ENCODE results near the gene ANKFN1. TPM values are rescaled to one million over a fixed set of nuclear protein-coding genes. Genes with fewer than 3 reads are reported as not detected.

ANKFN1 gene
- total and polyA plus RNA-seq, 3 donors from 2014 or later, result 3.7 to 11.4 (median 5.1) TPM

DNA sequence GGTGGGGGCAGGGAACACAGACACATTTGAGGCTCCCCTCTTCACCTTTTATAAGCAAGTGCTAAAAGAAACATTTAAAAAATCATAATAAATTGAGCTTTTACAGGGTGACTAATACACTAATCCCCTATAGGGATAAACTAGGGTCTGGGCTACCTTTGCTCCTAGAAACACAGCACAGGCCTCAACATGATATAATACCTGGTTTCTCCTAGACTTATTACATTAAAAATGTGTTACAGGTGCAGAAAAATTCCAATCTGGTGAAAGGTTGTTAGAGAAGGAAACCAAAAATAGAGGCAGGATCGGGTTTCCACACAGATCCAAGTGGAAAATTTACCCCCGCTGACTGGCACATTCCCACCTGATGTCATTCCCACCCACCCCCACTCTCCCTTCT, 315.6 kb downstream of the ANKFN1 start:
- no peak overlapping the region for H3K27ac ChIP-seq
- H3K27me3 ChIP-seq, result no peaks in the 10 kb centered on the region
- no peaks in the 10 kb centered on the region for H3K9me3 ChIP-seq
- 85 to 88% methylated on average over 2 of the region's 2 CpGs for WGBS, 2 donors
- H3K4me1 ChIP-seq, result no peaks in the 10 kb centered on the region
- intact Hi-C loops (cut with DNase I; ENCODE audit: low total_unique reads), result no loop called here
- TF ChIP-seq, protein P1, sequence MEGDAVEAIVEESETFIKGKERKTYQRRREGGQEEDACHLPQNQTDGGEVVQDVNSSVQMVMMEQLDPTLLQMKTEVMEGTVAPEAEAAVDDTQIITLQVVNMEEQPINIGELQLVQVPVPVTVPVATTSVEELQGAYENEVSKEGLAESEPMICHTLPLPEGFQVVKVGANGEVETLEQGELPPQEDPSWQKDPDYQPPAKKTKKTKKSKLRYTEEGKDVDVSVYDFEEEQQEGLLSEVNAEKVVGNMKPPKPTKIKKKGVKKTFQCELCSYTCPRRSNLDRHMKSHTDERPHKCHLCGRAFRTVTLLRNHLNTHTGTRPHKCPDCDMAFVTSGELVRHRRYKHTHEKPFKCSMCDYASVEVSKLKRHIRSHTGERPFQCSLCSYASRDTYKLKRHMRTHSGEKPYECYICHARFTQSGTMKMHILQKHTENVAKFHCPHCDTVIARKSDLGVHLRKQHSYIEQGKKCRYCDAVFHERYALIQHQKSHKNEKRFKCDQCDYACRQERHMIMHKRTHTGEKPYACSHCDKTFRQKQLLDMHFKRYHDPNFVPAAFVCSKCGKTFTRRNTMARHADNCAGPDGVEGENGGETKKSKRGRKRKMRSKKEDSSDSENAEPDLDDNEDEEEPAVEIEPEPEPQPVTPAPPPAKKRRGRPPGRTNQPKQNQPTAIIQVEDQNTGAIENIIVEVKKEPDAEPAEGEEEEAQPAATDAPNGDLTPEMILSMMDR (IDR thresholded peaks at IDR 0.05), result no peak
- no peak for TF ChIP-seq POLR2A (IDR thresholded peaks at IDR 0.05)
- H3K36me3 ChIP-seq (ENCODE audit: low read depth, missing control alignments), result no peaks in the 10 kb centered on the region
- no peak for DNase-seq
- H3K4me3 ChIP-seq, result no peak overlapping the region

DNA sequence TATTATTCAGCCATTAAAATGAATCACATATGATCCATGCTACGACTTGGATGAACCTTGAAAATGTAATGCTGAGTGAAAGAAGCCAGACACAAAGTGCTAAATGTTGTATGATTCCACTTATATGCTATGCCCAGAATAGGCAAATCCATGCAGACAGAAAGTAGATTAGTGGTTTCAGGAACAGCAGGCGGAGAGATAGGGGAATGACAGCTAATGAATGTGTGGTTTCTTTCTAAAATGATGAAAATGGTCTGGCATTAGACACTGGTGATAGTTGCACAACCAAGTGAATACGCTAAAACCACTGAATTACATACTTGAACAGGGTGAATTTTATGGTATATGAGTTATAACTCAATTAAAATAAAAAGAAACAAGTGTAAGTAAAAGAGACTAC, 318.4 kb downstream of the ANKFN1 start:
- H3K36me3 ChIP-seq (ENCODE audit: low read depth, missing control alignments), result no peaks in the 10 kb centered on the region
- intact Hi-C loops (cut with DNase I; ENCODE audit: low total_unique reads), result no loop called here
- H3K27me3 ChIP-seq, result no peaks in the 10 kb centered on the region
- no peak overlapping the region for H3K27ac ChIP-seq
- H3K9me3 ChIP-seq, result no peaks in the 10 kb centered on the region
- WGBS, 2 donors, result 91% methylated on average over 3 of the region's 3 CpGs
- no peaks in the 10 kb centered on the region for H3K4me1 ChIP-seq
- no peak for DNase-seq
- TF ChIP-seq, protein P1 (IDR thresholded peaks at IDR 0.05), result no peak
- no peak for TF ChIP-seq POLR2A (IDR thresholded peaks at IDR 0.05)
- no peak overlapping the region for H3K4me3 ChIP-seq

DNA sequence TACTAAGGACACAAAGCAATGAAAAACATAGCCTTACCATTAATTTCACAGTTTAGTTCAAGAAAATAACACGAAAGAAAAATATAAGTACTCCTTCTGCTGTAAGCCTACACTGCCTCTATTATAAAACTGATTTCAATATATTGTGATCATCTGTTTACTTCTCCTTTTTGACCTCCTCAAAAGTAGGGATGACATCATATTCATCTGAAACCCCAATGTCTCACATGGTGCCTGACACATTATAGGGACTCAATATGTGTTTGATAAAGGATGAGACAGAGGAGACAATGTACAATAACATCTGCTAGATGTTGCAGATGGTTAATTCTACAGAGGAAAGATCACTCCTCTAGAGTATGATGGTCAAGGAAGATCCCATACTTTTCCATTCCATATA, 321.8 kb downstream of the ANKFN1 start:
- Histone ChIP-seq H3K36me3 (ENCODE audit: low read depth, missing control alignments) (no peaks in the 10 kb centered on the region), H3K4me1 (no peaks in the 10 kb centered on the region), H3K27ac (no peak overlapping the region), H3K9me3 (no peaks in the 10 kb centered on the region), H3K27me3 (no peaks in the 10 kb centered on the region), H3K4me3 (no peak overlapping the region)
- TF ChIP-seq, protein P1 (IDR thresholded peaks at IDR 0.05), result no peak
- TF ChIP-seq POLR2A (IDR thresholded peaks at IDR 0.05), result no peak
- DNase-seq, result no peak
- 89 to 97% methylated on average over 1 of the region's 1 CpG for WGBS, 2 donors
- intact Hi-C loops (cut with DNase I; ENCODE audit: low total_unique reads), result no loop called here

DNA sequence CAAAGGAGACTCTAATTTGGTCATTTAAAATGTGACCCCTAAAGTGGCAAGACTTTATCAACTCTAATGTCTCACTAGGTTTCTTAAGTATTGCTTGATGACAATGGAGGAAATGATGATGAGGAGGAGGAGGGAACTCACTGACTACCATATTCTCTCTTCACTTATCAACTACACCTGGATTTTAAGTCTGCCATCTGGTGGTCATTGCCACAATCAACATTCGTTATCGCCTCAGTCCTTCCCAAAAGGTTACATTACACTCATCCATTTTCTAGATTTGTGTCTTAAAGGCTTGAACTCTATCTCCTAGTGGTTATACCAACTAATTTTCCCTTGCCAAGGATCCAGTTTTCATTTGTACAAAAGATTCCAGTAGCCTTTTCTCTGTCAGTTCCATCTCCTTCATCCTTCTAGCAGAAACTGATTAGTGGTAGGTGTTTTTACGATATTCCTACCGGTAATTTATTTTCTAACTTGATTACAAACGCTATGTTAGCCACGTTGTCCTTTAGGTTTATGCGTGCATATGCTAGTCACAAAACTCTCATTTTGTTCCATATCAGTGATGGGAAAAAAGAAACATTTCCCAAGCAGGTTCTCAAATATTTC, 325.7 kb downstream of the ANKFN1 start:
- Histone ChIP-seq H3K4me1 (no peaks in the 10 kb centered on the region), H3K4me3 (no peak overlapping the region), H3K9me3 (no peaks in the 10 kb centered on the region), H3K36me3 (ENCODE audit: low read depth, missing control alignments) (no peaks in the 10 kb centered on the region), H3K27ac (no peak overlapping the region), H3K27me3 (no peaks in the 10 kb centered on the region)
- 58 to 67% methylated on average over 7 of the region's 7 CpGs for WGBS, 2 donors
- intact Hi-C loops (cut with DNase I; ENCODE audit: low total_unique reads), result no loop called here
- DNase-seq, result peak; percentile 19
- TF ChIP-seq, protein P1 (IDR thresholded peaks at IDR 0.05), result peak in 2 of 3 experiments; percentile 25 to 34
- no peak for TF ChIP-seq POLR2A (IDR thresholded peaks at IDR 0.05)

DNA sequence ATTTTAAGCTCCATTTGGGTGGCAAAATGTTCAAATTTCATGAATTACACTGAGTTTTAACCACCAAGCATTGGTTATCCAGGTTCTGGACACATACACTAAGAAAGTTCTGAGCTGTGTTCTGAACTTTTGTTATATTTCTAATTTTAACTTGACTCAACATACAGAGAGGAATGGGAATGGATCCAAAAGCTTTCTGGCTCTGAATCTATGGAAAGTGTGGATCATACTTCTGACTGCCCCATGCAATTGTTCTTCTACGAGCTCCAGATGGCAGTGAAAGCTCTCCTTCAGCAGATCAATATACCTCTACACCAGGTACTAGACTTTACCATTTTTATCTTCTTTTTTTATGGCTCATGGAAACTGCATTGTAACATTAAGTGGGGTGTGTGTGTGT, 327.2 kb downstream of the ANKFN1 start:
- Histone ChIP-seq H3K36me3 (ENCODE audit: low read depth, missing control alignments) (no peaks in the 10 kb centered on the region), H3K4me1 (no peaks in the 10 kb centered on the region), H3K4me3 (no peak overlapping the region), H3K9me3 (no peaks in the 10 kb centered on the region), H3K27me3 (no peaks in the 10 kb centered on the region), H3K27ac (no peak overlapping the region)
- WGBS, 2 donors, result 75 to 84% methylated on average over 1 of the region's 1 CpG
- intact Hi-C loops (cut with DNase I; ENCODE audit: low total_unique reads), result no loop called here
- no peak for DNase-seq
- no peak for TF ChIP-seq POLR2A (IDR thresholded peaks at IDR 0.05)
- TF ChIP-seq, protein P1 (IDR thresholded peaks at IDR 0.05), result no peak
